ENCODE data around the gene CRIP1.

GRCh38 chr14:105461903-105462302, 24.8 kb upstream of the CRIP1 start:
- TF ChIP-seq CTCF (IDR thresholded peaks at IDR 0.05) (no peak), POLR2A (IDR thresholded peaks at IDR 0.05) (no peak)
